HepG2 (cell line): ENCODE data around the gene DIPK1B. TPM values are rescaled to one million over a fixed set of nuclear protein-coding genes. Genes with fewer than 3 reads are reported as not detected.

Source experiments
- ARNT ChIP-seq: fragments of 450-650 bp; IDR thresholded peaks from 2 replicates; pipeline ENCODE4 v1.6.1; 2017
- ETV5 ChIP-seq: IDR thresholded peaks from 2 replicates; pipeline ENCODE4 v1.6.1; 2018; ENCODE audit warnings: missing biosample characterization, missing genetic modification reagents, inconsistent platforms, borderline replicate concordance
- FOSL2 ChIP-seq: sonication (generic); formaldehyde crosslinking; IDR thresholded peaks from 2 replicates; pipeline ENCODE4 v1.4.0; 2020; ENCODE audit warnings: missing genetic modification reagents
- GABPB1 ChIP-seq: IDR thresholded peaks from 2 replicates; pipeline ENCODE4 v1.6.1; 2016; ENCODE audit warnings: mild to moderate bottlenecking, missing genetic modification reagents, moderate library complexity, missing compliant biosample characterization
- GATA4 ChIP-seq: sonication (generic); IDR thresholded peaks from 2 replicates; pipeline ENCODE4 v1.6.1; 2016; ENCODE audit warnings: antibody characterized with exemption, low read depth, borderline replicate concordance
- HNF4G ChIP-seq, 2 experiments: sonication (generic) in 1 of 2; formaldehyde crosslinking in 1 of 2; IDR thresholded peaks; 2 replicates each; pipeline versions ENCODE4 v1.4.0 to v1.6.1; 2011 to 2020; ENCODE audit warnings: borderline replicate concordance in 2 of 2, low read depth in 2 of 2, mild to moderate bottlenecking in 2 of 2, low read length in 1 of 2, missing genetic modification reagents in 1 of 2, moderate library complexity in 1 of 2
- JUND ChIP-seq: sonication (generic); formaldehyde crosslinking; IDR thresholded peaks from 2 replicates; pipeline ENCODE4 v1.8.0; 2022; ENCODE audit warnings: mild to moderate bottlenecking, missing genetic modification reagents
- NCOR1 ChIP-seq: fragments of 200-600 bp; sonication (generic); IDR thresholded peaks from 2 replicates; pipeline ENCODE4 v1.7.0; 2017; ENCODE audit warnings: antibody characterized with exemption, low read length, borderline replicate concordance
- PITX1 ChIP-seq: sonication (generic); formaldehyde crosslinking; IDR thresholded peaks from 2 replicates; pipeline ENCODE4 v1.5.1; 2020; ENCODE audit warnings: mild to moderate bottlenecking, missing genetic modification reagents
- RBFOX2 ChIP-seq: fragments of 200-400 bp; formaldehyde crosslinking; IDR thresholded peaks from 2 replicates; pipeline ENCODE4 v1.6.1; 2017; ENCODE audit warnings: low read depth, mild to moderate bottlenecking, low read length
- SKI ChIP-seq: fragments of 450-650 bp; IDR thresholded peaks from one replicate; pipeline ENCODE4 v1.6.1; 2018; ENCODE audit warnings: mild to moderate bottlenecking; ENCODE audit not compliant: partially characterized antibody
- TBX3 ChIP-seq: fragments of 450-650 bp; IDR thresholded peaks from 2 replicates; pipeline ENCODE4 v1.6.1; 2017; ENCODE audit warnings: antibody characterized with exemption, mild to moderate bottlenecking, inconsistent platforms, borderline replicate concordance
- ZNF124 ChIP-seq: sonication (generic); formaldehyde crosslinking; IDR thresholded peaks from 2 replicates; pipeline ENCODE4 v1.4.0; 2020; ENCODE audit warnings: missing genetic modification reagents
- ZNF292 ChIP-seq: sonication (generic); formaldehyde crosslinking; IDR thresholded peaks from 2 replicates; pipeline ENCODE4 v1.8.1; 2022; ENCODE audit warnings: mild to moderate bottlenecking, low read depth, missing genetic modification reagents, borderline replicate concordance
- ZNF737 ChIP-seq: sonication (generic); formaldehyde crosslinking; IDR thresholded peaks from 2 replicates; pipeline ENCODE4 v1.5.0; 2020; ENCODE audit warnings: missing genetic modification reagents, mild to moderate bottlenecking, borderline replicate concordance
- ZNF788 ChIP-seq: sonication (generic); formaldehyde crosslinking; IDR thresholded peaks from 2 replicates; pipeline ENCODE4 v1.5.0; 2020; ENCODE audit warnings: mild to moderate bottlenecking, missing genetic modification reagents, borderline replicate concordance
- polyA plus RNA-seq, 8 experiments: library from polyadenylated mRNA; depleted of rRNA in 3 of 8; stranded (reverse) in 7 of 8; unstranded in 1 of 8; fragments of >200 nt; fragmentation: Illumina TruSeq in 4 of 8; extraction: Trizol in 4 of 8; gene quantifications; 2 replicates each; pipeline versions ENCODE4 v1.2.1 to v1.2.3, GENCODE V29; 2011 to 2016; ENCODE audit warnings: low read depth in 4 of 8, missing spikeins in 1 of 8, mixed read lengths in 1 of 8; ENCODE audit not compliant: insufficient read depth in 1 of 8
- total RNA-seq, 5 experiments: library from RNA; depleted of rRNA; stranded (reverse); fragments of >200 nt; fragmentation: Illumina TruSeq; extraction: Trizol; gene quantifications; 2 replicates each; pipeline ENCODE4 v1.2.3, GENCODE V29; 2016; ENCODE audit warnings: low read depth in 1 of 5
- TF ChIP-seq, protein P1 (sequence below), 2 experiments: sonication (generic) in 1 of 2; formaldehyde crosslinking in 1 of 2; IDR thresholded peaks; 2 replicates each; pipeline versions ENCODE4 v1.6.1 to v1.9.0; 2014 to 2022; ENCODE audit warnings: antibody characterized with exemption in 1 of 2, borderline replicate concordance in 1 of 2, inconsistent platforms in 1 of 2, low read depth in 1 of 2, missing genetic modification reagents in 1 of 2
- TF ChIP-seq, protein P2 (sequence below), 2 experiments: sonication (generic) in 1 of 2; formaldehyde crosslinking in 1 of 2; IDR thresholded peaks; 2 replicates each; pipeline versions ENCODE4 v1.4.0 to v1.6.1; 2016 to 2020; ENCODE audit warnings: borderline replicate concordance in 1 of 2, low read depth in 1 of 2, mild to moderate bottlenecking in 1 of 2, missing genetic modification reagents in 1 of 2

Gene DIPK1B
- total and polyA plus RNA-seq, 2 of the 13 experiments (the other 11 are each of a cell fraction or from before 2014, with no cell fraction given) = 0.18 to 3.9 TPM

GRCh38 chr9:136697146-136697820, 15.1 kb upstream of the DIPK1B start (continued):
- TF ChIP-seq, protein P1, sequence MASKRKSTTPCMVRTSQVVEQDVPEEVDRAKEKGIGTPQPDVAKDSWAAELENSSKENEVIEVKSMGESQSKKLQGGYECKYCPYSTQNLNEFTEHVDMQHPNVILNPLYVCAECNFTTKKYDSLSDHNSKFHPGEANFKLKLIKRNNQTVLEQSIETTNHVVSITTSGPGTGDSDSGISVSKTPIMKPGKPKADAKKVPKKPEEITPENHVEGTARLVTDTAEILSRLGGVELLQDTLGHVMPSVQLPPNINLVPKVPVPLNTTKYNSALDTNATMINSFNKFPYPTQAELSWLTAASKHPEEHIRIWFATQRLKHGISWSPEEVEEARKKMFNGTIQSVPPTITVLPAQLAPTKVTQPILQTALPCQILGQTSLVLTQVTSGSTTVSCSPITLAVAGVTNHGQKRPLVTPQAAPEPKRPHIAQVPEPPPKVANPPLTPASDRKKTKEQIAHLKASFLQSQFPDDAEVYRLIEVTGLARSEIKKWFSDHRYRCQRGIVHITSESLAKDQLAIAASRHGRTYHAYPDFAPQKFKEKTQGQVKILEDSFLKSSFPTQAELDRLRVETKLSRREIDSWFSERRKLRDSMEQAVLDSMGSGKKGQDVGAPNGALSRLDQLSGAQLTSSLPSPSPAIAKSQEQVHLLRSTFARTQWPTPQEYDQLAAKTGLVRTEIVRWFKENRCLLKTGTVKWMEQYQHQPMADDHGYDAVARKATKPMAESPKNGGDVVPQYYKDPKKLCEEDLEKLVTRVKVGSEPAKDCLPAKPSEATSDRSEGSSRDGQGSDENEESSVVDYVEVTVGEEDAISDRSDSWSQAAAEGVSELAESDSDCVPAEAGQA (IDR thresholded peaks at IDR 0.05; ENCODE audit: low read depth) = peak; percentile 11; the same call in 1 of the 2 replicates
- TF ChIP-seq, protein P1 (CRISPR knock-in tag; IDR thresholded peaks at IDR 0.05; ENCODE audit: borderline replicate concordance) = no peak
- TF ChIP-seq HNF4G (IDR thresholded peaks at IDR 0.05; ENCODE audit: borderline replicate concordance, low read depth, low read length) (peak; percentile 96), HNF4G (CRISPR knock-in tag; IDR thresholded peaks at IDR 0.05; ENCODE audit: borderline replicate concordance, low read depth) (peak; percentile 98), RBFOX2 (0 out of 2 replicates have a peak, but pooled peaks have one; percentile 38), ARNT (no peak), ZNF788 (CRISPR knock-in tag) (0 out of 2 replicates have a peak, but pooled peaks have one; percentile 37), GATA4 (no peak), ETV5 (CRISPR knock-in tag) (peak; percentile 52; the same call in 1 of the 2 replicates), PITX1 (CRISPR knock-in tag) (peak; percentile 81), ZNF737 (CRISPR knock-in tag) (no peak), TBX3 (peak; percentile 65; the same call in 1 of the 2 replicates), GABPB1 (CRISPR knock-in tag) (peak; percentile 34; the same call in 1 of the 2 replicates), NCOR1 (peak; percentile 93), SKI (peak; percentile 61), ZNF292 (CRISPR knock-in tag) (peak; percentile 35), ZNF124 (CRISPR knock-in tag) (no peak), FOSL2 (CRISPR knock-in tag) (0 out of 2 replicates have a peak, but pooled peaks have one; percentile 35), JUND (CRISPR knock-in tag) (peak; percentile 59; the same call in 1 of the 2 replicates)
- TF ChIP-seq, protein P2, sequence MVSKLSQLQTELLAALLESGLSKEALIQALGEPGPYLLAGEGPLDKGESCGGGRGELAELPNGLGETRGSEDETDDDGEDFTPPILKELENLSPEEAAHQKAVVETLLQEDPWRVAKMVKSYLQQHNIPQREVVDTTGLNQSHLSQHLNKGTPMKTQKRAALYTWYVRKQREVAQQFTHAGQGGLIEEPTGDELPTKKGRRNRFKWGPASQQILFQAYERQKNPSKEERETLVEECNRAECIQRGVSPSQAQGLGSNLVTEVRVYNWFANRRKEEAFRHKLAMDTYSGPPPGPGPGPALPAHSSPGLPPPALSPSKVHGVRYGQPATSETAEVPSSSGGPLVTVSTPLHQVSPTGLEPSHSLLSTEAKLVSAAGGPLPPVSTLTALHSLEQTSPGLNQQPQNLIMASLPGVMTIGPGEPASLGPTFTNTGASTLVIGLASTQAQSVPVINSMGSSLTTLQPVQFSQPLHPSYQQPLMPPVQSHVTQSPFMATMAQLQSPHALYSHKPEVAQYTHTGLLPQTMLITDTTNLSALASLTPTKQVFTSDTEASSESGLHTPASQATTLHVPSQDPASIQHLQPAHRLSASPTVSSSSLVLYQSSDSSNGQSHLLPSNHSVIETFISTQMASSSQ (IDR thresholded peaks at IDR 0.05; ENCODE audit: low read depth) = 0 out of 2 replicates have a peak, but pooled peaks have one; percentile 19
- TF ChIP-seq, protein P2 (CRISPR knock-in tag; IDR thresholded peaks at IDR 0.05; ENCODE audit: borderline replicate concordance) = peak; percentile 40; the same call in 1 of the 2 replicates
